Caco-2 (cell line): ENCODE data around the gene TDRD6. TPM values are rescaled to one million over a fixed set of nuclear protein-coding genes. Genes with fewer than 3 reads are reported as not detected.

Experiments used
- BruUV-seq: library from RNA; stranded (reverse); fragments of 400-500 nt; replicated peaks from 2 replicates; lab custom pipeline; 2021; lab: Mats Ljungman, UMichigan
- CTCF ChIA-PET: fragments of 300-600 bp; sonication (Branson Sonifier 250); formaldehyde crosslinking; loops from one replicate; lab custom pipeline; 2022; ENCODE audit warnings: antibody characterized with exemption; lab: Charles Lee
- POLR2A ChIA-PET: fragments of 300-600 bp; sonication (Branson Sonifier 250); formaldehyde crosslinking; loops from one replicate; lab custom pipeline; 2022; ENCODE audit warnings: antibody characterized with exemption; lab: Charles Lee
- DNase-seq, 2 experiments: peaks; one replicate each; pipeline versions ENCODE4 v3.0.0 to v3.0.0-alpha.2; 2020 to 2022
- H3K27me3 ChIP-seq: replicated peaks from 2 replicates; pipeline ENCODE4 v1.6.0; 2011; ENCODE audit warnings: low read length; ENCODE audit not compliant: control insufficient read depth, insufficient read depth
- H3K36me3 ChIP-seq: 2 replicates; pipeline ENCODE4 v1.5.1; 2011; ENCODE audit warnings: low read length; ENCODE audit not compliant: control insufficient read depth, insufficient read depth
- H3K4me1 ChIP-seq: fragments of 250-450 bp; sonication (Bioruptor Pico); 2 replicates; pipeline ENCODE4 v1.5.1; 2020; ENCODE audit warnings: mild to moderate bottlenecking
- H3K4me3 ChIP-seq: 2 replicates; pipeline ENCODE4 v1.5.1; 2011; ENCODE audit warnings: low read depth, mild to moderate bottlenecking, control low read depth, low read length
- H3K9me3 ChIP-seq: fragments of 250-450 bp; sonication (Bioruptor Pico); 2 replicates; pipeline ENCODE4 v1.5.1; 2020; ENCODE audit warnings: mild to moderate bottlenecking, moderate library complexity
- H3K27ac Mint-ChIP-seq: one replicate; pipeline ENCODE4 v1.8.0; 2022; ENCODE audit warnings: mixed read lengths; ENCODE audit not compliant: unreplicated experiment
- H3K27me3 Mint-ChIP-seq: one replicate; pipeline ENCODE4 v1.8.0; 2022; ENCODE audit warnings: mixed read lengths; ENCODE audit not compliant: insufficient read depth, unreplicated experiment
- H3K36me3 Mint-ChIP-seq: one replicate; pipeline ENCODE4 v1.8.0; 2022; ENCODE audit warnings: mild to moderate bottlenecking, mixed read lengths; ENCODE audit not compliant: insufficient read depth, unreplicated experiment
- H3K4me1 Mint-ChIP-seq: one replicate; pipeline ENCODE4 v1.8.0; 2022; ENCODE audit warnings: low read depth, mixed read lengths; ENCODE audit not compliant: unreplicated experiment
- H3K4me3 Mint-ChIP-seq: one replicate; pipeline ENCODE4 v1.8.0; 2022; ENCODE audit warnings: mild to moderate bottlenecking, moderate library complexity, mixed read lengths; ENCODE audit not compliant: unreplicated experiment
- H3K9me3 Mint-ChIP-seq: one replicate; pipeline ENCODE4 v1.8.0; 2022; ENCODE audit warnings: mixed read lengths; ENCODE audit not compliant: unreplicated experiment
- intact Hi-C: fragments of 100-400 bp; cut with micrococcal nuclease; formaldehyde crosslinking; loops from one replicate; pipeline ENCODE4 v1.10.0; 2022; ENCODE audit not compliant: unreplicated experiment
- total RNA-seq: library from RNA; stranded (reverse); gene quantifications from 2 replicates; pipeline ENCODE4 v1.2.3, GENCODE V29; 2022
- TF ChIP-seq, protein P1 (sequence below), 2 experiments: fragments of 200-600 bp in 1 of 2; IDR thresholded peaks; 1 replicate in 1 of 2; 2 replicates in 1 of 2; pipeline versions ENCODE4 v1.5.1 to v1.8.0; 2011 to 2022; ENCODE audit warnings: antibody characterized with exemption in 1 of 2, control low read depth in 1 of 2, inconsistent platforms in 1 of 2, low read depth in 1 of 2, low read length in 1 of 2, mild to moderate bottlenecking in 1 of 2, moderate library complexity in 1 of 2; ENCODE audit not compliant: insufficient read depth in 1 of 2, severe bottlenecking in 1 of 2, unreplicated experiment in 1 of 2

Gene TDRD6
- total RNA-seq, 1 experiment from 2014 or later = not detected

DNA sequence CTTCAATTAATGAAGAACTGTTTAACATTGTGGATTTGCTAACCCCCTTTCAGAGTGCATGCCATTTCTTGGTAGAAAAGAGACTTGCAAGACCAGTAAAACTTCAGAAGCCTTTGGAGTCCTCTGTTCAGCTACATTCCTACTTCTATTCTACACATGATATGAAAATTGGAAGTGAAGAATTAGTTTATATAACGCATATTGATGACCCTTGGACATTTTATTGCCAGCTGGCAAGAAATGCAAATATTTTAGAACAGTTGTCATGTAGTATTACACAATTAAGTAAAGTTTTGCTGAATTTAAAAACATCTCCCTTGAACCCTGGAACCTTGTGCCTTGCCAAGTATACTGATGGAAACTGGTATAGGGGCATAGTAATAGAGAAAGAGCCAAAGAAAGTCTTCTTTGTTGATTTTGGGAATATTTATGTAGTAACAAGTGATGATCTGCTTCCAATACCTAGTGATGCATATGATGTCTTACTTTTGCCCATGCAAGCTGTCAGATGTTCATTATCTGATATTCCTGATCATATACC is 3.3 kb downstream of the TDRD6 start:
- Histone ChIP-seq H3K9me3 (no peaks in the 10 kb centered on the region), H3K4me1 (no peaks in the 10 kb centered on the region), H3K36me3 (no peaks in the 10 kb centered on the region), H3K4me3 (no peak overlapping the region), H3K27me3 (no peaks in the 10 kb centered on the region)
- Mint-ChIP-seq H3K4me3 (no peak overlapping the region), H3K27ac (no peak overlapping the region), H3K27me3 (peaks cover 15% of the 10 kb centered on the region), H3K9me3 (no peaks in the 10 kb centered on the region), H3K36me3 (no peaks in the 10 kb centered on the region), H3K4me1 (no peaks in the 10 kb centered on the region)
- DNase-seq = no peak
- TF ChIP-seq, protein P1, sequence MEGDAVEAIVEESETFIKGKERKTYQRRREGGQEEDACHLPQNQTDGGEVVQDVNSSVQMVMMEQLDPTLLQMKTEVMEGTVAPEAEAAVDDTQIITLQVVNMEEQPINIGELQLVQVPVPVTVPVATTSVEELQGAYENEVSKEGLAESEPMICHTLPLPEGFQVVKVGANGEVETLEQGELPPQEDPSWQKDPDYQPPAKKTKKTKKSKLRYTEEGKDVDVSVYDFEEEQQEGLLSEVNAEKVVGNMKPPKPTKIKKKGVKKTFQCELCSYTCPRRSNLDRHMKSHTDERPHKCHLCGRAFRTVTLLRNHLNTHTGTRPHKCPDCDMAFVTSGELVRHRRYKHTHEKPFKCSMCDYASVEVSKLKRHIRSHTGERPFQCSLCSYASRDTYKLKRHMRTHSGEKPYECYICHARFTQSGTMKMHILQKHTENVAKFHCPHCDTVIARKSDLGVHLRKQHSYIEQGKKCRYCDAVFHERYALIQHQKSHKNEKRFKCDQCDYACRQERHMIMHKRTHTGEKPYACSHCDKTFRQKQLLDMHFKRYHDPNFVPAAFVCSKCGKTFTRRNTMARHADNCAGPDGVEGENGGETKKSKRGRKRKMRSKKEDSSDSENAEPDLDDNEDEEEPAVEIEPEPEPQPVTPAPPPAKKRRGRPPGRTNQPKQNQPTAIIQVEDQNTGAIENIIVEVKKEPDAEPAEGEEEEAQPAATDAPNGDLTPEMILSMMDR (IDR thresholded peaks at IDR 0.05; ENCODE audit: insufficient read depth in 1 of 2, low read depth in 1 of 2, low read length in 1 of 2, severe bottlenecking in 1 of 2, unreplicated experiment in 1 of 2) = no peak
- no TSS peak for BruUV-seq
- POLR2A ChIA-PET = no interaction called here
- CTCF ChIA-PET = no interaction called here
- intact Hi-C loops = no loop called here

DNA sequence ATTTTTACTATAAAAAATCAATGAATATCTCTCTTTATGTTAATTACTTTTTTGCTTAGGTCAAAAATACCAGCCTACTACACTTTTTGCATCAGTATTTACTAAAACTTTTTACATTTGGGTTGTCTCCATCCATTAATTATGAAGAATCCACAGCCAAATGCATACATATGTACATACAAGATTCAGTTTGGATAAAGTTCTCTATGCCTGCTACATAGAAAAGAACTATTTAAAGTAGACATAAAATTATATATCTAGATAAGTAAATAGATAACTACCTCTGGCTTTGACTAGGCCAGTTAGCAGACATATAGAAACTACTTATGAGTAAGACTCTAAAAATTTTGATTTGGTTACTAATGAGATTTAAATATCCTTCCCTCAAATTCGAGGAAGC is 12.3 kb downstream of the TDRD6 start:
- no TSS peak for BruUV-seq
- no peaks in the 10 kb centered on the region for H3K4me1 ChIP-seq
- no peaks in the 10 kb centered on the region for H3K27me3 ChIP-seq
- DNase-seq = no peak
- intact Hi-C loops = loop anchor here (10.0 kb wide), 1 partner anchor 295 kb away; no protein-coding TSS in a partner anchor
- TF ChIP-seq, protein P1 (IDR thresholded peaks at IDR 0.05; ENCODE audit: insufficient read depth in 1 of 2, low read depth in 1 of 2, low read length in 1 of 2, severe bottlenecking in 1 of 2, unreplicated experiment in 1 of 2) = no peak
- H3K4me1 Mint-ChIP-seq = no peaks in the 10 kb centered on the region
- CTCF ChIA-PET = no interaction called here
- H3K36me3 ChIP-seq = no peaks in the 10 kb centered on the region
- H3K4me3 ChIP-seq = no peak overlapping the region
- H3K9me3 ChIP-seq = no peaks in the 10 kb centered on the region
- H3K27me3 Mint-ChIP-seq = peaks cover 17% of the 10 kb centered on the region
- no peaks in the 10 kb centered on the region for H3K36me3 Mint-ChIP-seq
- H3K9me3 Mint-ChIP-seq = no peaks in the 10 kb centered on the region
- POLR2A ChIA-PET = no interaction called here
- H3K4me3 Mint-ChIP-seq = no peak overlapping the region
- H3K27ac Mint-ChIP-seq = no peak overlapping the region

DNA sequence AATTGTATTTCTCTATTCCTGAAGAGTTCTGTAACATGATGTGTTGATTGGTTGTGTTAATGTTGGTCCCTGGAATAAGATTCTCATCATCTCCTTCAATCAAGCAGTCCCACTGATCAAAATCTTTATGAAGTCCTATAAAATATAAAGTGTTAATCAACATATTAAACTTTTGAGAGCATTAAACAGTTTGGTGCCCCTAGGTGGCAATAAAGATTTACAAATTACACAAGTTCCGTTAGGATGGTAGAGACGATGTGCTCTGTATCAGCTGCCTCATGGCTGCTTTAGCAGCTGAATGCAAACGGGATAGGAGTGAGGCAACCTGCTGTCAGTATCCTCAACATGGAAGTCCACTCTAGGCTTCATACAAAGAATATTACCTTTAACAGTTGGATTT is 16.9 kb downstream of the TDRD6 start:
- H3K27ac Mint-ChIP-seq = no peak overlapping the region
- no TSS peak for BruUV-seq
- POLR2A ChIA-PET = no interaction called here
- no peak overlapping the region for H3K4me3 ChIP-seq
- CTCF ChIA-PET = no interaction called here
- H3K4me3 Mint-ChIP-seq = no peak overlapping the region
- H3K36me3 ChIP-seq = no peaks in the 10 kb centered on the region
- H3K9me3 ChIP-seq = no peaks in the 10 kb centered on the region
- H3K27me3 ChIP-seq = no peaks in the 10 kb centered on the region
- TF ChIP-seq, protein P1 (IDR thresholded peaks at IDR 0.05; ENCODE audit: insufficient read depth in 1 of 2, low read depth in 1 of 2, low read length in 1 of 2, severe bottlenecking in 1 of 2, unreplicated experiment in 1 of 2) = no peak
- no peaks in the 10 kb centered on the region for H3K4me1 ChIP-seq
- H3K36me3 Mint-ChIP-seq = no peaks in the 10 kb centered on the region
- intact Hi-C loops = loop anchor here (10.0 kb wide), 1 partner anchor 290 kb away; no protein-coding TSS in a partner anchor
- no peaks in the 10 kb centered on the region for H3K9me3 Mint-ChIP-seq
- H3K27me3 Mint-ChIP-seq = peaks cover 10% of the 10 kb centered on the region
- no peak for DNase-seq
- H3K4me1 Mint-ChIP-seq = no peaks in the 10 kb centered on the region
